H54 (cell line): ENCODE measurements around the gene RBP7.
"Not testable (repeated sequence)": the region's sequence is repeated elsewhere in the genome, so short reads cannot be mapped to it uniquely, and the experiment has no call there.

Experiments
- DNase-seq: peaks from one replicate; pipeline ENCODE4 v3.0.0; 2011; ENCODE audit warnings: low spot score, mixed read lengths; ENCODE audit not compliant: insufficient read length
- FAIRE-seq: peaks from 3 replicates; lab custom pipeline; 2011; peaks lifted over from hg19 to GRCh38; lab: Jason Lieb, UNC
- POLR2A ChIP-seq: IDR thresholded peaks from 2 replicates; pipeline ENCODE4 v1.6.1; 2011; ENCODE audit warnings: low read depth, mild to moderate bottlenecking, low read length

Gene RBP7

DNA sequence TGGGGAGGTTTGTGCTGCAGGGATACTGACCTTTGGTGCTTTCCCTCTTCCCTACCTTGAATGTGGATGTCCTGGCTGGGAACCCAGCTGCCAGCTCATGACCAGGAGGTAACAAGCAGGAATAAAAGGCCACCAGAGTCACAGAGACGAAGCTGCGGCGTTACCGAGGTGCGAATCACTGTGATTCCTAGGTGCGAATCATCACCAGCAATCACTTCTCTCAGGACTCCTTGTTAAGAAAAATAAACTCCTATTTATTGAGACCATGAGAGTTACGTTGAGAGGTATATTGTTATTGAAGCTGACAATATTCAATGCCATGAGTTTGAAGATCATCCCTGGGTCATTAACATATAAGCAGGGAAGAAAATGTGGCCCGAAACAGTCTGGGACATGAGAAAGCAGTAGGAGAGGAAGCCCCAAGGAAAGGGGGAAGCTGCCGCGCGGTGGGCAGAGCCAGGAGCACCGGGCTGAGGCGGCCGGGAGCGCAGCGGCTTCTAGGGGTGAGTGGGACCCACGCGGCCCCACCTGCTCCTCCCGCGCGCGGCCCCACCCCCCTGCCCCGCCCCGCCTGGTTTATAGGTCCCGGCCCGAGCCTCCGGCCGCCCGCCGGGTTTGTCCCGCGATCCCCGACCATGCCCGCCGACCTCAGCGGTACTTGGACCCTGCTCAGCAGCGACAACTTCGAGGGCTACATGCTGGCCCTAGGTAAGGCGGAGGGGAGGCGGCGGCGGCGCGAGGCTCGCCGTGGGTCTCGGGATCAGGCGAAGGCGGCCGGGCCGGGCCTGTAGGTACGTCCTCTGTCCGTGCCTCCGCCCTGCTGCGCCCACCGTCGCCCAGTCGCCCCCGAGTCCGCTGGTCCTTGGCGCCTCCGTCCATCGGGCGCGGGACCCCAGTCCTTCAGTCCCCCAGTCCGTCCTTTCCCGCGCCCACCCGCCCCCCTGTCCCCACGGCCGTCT, at the start of gene RBP7:
Gene RBP7 (plus strand): TSS at position 605 of the 959 bp plus-strand sequence. CDS start 31 bp downstream, at position 636.
- FAIRE-seq (no peak), DNase-seq (no peak)
- no peak for TF ChIP-seq POLR2A

DNA sequence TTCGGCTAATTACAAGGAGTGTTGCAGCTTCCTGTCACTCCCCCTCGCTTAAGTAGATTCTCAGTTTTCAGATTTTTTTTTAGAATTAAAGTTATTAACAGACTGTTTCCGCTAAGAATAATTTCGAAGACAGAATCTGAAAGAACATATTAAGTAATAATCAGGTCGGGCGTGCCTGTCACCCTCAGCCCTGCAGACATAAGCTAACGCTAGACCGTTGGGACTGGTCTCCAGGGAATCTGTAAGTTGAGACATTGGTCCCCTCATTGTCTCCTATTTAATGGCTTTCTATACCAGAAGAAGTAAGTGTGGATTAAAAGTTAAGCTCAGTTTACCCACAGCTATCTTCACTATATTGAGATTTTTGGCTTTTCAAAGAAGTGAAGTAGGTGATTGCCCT, 39.3 kb upstream of the RBP7 start:
- FAIRE-seq = no peak
- no peak for TF ChIP-seq POLR2A

DNA sequence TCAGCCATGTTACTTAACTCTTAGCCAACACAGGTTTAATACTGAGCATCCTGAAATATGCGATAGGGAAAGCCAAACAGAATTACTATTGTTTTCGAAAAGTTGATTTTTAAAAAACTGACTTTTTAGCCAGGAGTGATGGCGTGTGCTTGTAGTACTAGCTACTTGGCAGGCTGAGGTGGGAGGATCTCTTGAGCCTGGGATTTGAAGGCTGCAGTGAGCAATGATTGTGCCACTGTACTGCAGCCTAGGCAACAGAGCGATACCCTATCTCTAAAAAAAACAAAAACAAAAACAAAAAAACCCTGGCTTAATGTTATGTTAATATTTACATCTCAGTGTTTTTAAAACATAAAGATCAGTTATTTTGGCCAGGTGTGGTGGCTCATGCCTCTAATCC, 37.0 kb upstream of the RBP7 start:
- no peak for TF ChIP-seq POLR2A
- no peak for FAIRE-seq
- DNase-seq = no peak

More for the DNA sequence above, 39.3 kb upstream of the RBP7 start:
- DNase-seq = no peak

- DNase-seq = no peak
- no peak for TF ChIP-seq POLR2A
- FAIRE-seq = no peak
These were observed 36.1 kb upstream of the RBP7 start for GRCh38 chr1:9960706-9961562.

DNA sequence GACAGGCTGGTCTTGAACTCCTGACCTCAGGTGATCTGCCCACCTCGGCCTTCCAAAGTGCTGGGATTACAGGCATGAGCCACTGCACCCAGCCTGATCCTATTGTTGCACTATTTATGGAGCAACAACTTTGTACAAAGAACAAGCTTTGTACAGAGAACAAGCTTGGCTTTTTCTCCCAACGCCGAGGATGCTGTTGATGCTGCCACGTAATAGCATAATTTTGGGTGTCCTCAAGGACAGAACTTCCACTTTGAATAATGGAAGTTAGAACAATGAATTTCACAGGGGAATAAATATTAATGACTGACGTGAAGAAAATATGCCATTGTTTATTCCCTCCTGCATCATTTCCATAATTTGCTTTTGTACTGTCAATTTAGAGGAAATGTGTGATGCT, 12.8 kb upstream of the RBP7 start:
- TF ChIP-seq POLR2A = no peak

DNA sequence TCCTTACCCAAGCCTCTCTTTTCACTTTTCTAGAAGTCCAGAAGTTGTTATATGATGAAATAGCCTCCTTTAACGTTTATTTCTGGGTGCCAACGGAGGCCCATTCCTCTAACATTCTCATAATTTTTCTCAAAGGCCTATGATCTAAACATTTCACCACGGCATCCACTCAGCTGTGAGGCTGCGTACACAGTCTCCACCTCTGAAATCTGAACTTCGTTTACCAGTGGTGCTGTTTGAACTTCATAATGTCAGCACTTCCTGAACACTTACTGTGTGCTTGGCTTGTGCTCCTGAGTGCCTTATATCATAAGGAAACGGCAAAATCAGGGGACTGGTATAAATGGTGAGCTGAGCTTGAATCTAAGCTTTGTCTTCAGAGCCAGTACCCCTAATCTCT, 12.0 kb upstream of the RBP7 start:
- TF ChIP-seq POLR2A = no peak
- FAIRE-seq (no peak), DNase-seq (no peak)

More for the DNA sequence above, 12.8 kb upstream of the RBP7 start:
- no peak for FAIRE-seq
- DNase-seq = no peak

- TF ChIP-seq POLR2A = no peak
- DNase-seq (no peak), FAIRE-seq (no peak)
These were observed 7.3 kb upstream of the RBP7 start for GRCh38 chr1:9989773-9990172.

GRCh38 chr1:9990944-9991343, 6.1 kb upstream of the RBP7 start:
- no peak for FAIRE-seq
- DNase-seq = no peak
- no peak for TF ChIP-seq POLR2A

GRCh38 chr1:9992910-9993309, 4.1 kb upstream of the RBP7 start:
- no peak for TF ChIP-seq POLR2A
- FAIRE-seq (no peak), DNase-seq (no peak)

DNA sequence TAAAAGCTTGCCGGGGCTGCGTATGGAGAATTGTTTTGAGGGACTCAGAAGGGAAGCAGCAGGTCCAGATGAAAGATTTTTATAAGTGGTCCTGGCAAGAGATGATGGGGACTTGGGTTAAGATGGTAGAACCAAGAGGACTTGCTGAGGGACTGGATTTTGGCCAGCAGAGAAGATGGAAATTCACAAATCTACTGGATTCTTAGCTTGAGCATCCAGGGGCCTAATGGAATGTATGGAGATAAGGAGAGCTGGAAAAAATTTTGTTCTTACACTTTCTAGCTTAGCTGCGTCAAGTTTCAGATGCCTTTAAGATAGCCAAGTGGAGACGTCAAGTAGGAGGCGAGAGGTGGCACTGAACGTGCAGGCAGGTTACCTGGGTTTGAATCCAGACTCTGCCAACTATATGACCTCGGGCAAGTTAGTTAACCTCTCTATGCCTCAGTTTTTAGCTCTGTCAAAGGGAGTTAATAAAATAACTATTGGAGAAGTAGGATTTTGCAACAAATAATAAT, 3.4 kb upstream of the RBP7 start:
- TF ChIP-seq POLR2A = no peak
- FAIRE-seq (no peak), DNase-seq (no peak)

DNA sequence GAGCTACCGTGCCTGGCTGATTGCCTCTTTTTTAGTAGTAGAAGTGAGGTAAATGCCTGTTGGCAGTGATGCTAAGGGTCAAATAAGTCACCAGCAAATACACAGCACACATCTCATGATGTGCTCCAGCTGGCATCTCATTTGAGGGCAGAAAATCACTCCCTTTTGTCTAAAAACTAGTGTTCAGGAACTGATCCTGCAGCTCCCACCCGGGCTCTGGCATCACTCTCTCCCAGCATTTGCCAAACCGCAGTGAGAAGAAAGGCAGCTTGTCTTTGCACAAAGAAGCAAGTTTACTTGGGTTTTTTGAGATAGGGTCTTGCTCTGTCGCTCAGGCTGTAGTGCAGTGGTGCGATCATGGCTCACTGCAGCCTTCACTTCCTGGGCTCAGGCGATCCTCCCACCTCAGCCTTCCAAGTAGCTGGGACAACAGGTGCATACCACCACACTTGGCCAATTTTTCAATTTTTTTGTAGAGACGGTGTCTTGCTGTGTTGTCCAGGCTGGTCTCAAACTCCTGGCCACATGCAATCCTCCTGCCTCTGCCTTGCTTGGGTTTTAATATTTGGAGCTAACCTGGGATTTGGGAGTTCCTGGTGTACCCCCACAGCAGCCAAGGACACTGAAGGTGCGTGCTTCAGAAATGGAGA, 4.1 kb downstream of the RBP7 start:
- DNase-seq = no peak
- FAIRE-seq = no peak
- TF ChIP-seq POLR2A = no peak

- not testable (repeated sequence) for DNase-seq, FAIRE-seq
These were observed 8.2 kb downstream of the RBP7 start for GRCh38 chr1:10005248-10005647.

DNA sequence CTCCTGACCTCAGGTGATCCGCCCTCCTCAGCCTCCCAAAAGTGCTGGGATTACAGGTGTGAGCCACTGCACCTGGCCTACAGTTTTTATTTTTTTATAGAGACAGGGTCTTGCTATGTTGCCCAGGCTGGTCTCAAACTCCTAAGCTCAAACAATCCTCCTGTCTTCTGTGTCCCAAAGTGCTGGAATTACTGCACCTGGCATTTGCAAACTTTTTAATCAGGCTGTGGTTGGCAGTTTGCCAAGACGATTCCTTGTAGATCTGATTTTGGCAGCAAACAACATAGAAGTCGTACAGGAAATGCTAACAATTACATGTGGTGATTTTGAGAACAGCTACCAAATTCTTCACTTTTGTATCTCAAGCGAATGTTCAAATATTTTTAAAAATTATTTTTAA, 10.1 kb downstream of the RBP7 start:
- no peak for TF ChIP-seq POLR2A
- no peak for DNase-seq
- no peak for FAIRE-seq
